GM12878 (cell line): ENCODE results near the gene TNFAIP2. TPM values are rescaled to one million over a fixed set of nuclear protein-coding genes. Genes with fewer than 3 reads are reported as not detected.

ENCODE experiments used
- CHD2 ChIP-seq: IDR thresholded peaks from 2 replicates; pipeline ENCODE4 v1.6.1; 2011; ENCODE audit warnings: low read depth, low read length, improper control_type of control experiment, borderline replicate concordance
- EZH2 ChIP-seq: IDR thresholded peaks from 2 replicates; pipeline ENCODE4 v1.6.1; 2012; ENCODE audit warnings: low read depth, mild to moderate bottlenecking, control low read depth, inconsistent platforms, low read length, borderline replicate concordance; ENCODE audit not compliant: control insufficient read depth
- IRF4 ChIP-seq: IDR thresholded peaks from 2 replicates; pipeline ENCODE4 v1.6.1; 2011; ENCODE audit warnings: low read depth, low read length
- MTA2 ChIP-seq: fragments of 450-650 bp; IDR thresholded peaks from 2 replicates; pipeline ENCODE4 v1.6.1; 2016; ENCODE audit warnings: low read depth, mild to moderate bottlenecking, moderate library complexity
- RFX5 ChIP-seq: IDR thresholded peaks from 2 replicates; pipeline ENCODE4 v1.6.1; 2011; ENCODE audit warnings: low read depth, low read length, improper control_type of control experiment
- SP1 ChIP-seq: IDR thresholded peaks from one replicate; pipeline ENCODE4 v1.6.1; 2011; ENCODE audit warnings: low read depth, low read length
- SPI1 ChIP-seq: IDR thresholded peaks from 2 replicates; pipeline ENCODE4 v1.6.1; 2011; ENCODE audit warnings: low read depth, mild to moderate bottlenecking, low read length, moderate library complexity, borderline replicate concordance; ENCODE audit not compliant: insufficient read depth
- SRF ChIP-seq, 2 experiments: IDR thresholded peaks; 2 replicates each; pipeline ENCODE4 v1.6.1; 2011; ENCODE audit warnings: low read depth in 2 of 2, low read length in 2 of 2, mild to moderate bottlenecking in 1 of 2, moderate library complexity in 1 of 2
- SUZ12 ChIP-seq: fragments of 200-600 bp; sonication (generic); IDR thresholded peaks from one replicate; pipeline ENCODE4 v1.6.1; 2018; ENCODE audit warnings: antibody characterized with exemption, mild to moderate bottlenecking; ENCODE audit not compliant: unreplicated experiment
- TCF3 ChIP-seq: IDR thresholded peaks from 2 replicates; pipeline ENCODE4 v1.6.1; 2012; ENCODE audit warnings: low read depth, mild to moderate bottlenecking, low read length, borderline replicate concordance; ENCODE audit not compliant: insufficient read depth
- WRNIP1 ChIP-seq: IDR thresholded peaks from 2 replicates; pipeline ENCODE4 v1.6.1; 2011; ENCODE audit warnings: low read depth, low read length, improper control_type of control experiment, borderline replicate concordance
- ZNF384 ChIP-seq: IDR thresholded peaks from 2 replicates; pipeline ENCODE4 v1.6.1; 2012; ENCODE audit warnings: low read depth, mild to moderate bottlenecking, low read length, improper control_type of control experiment, borderline replicate concordance
- ZZZ3 ChIP-seq: IDR thresholded peaks from 2 replicates; pipeline ENCODE4 v1.6.1; 2011; ENCODE audit warnings: low read depth; ENCODE audit not compliant: control insufficient read depth, insufficient read length
- polyA plus RNA-seq, 11 experiments: library from polyadenylated mRNA; depleted of rRNA in 4 of 11; unstranded in 6 of 11; stranded (reverse) in 5 of 11; fragments of >200 nt; fragmentation: Nextera tagmentation in 4 of 11; fragmentation: Illumina TruSeq in 1 of 11; extraction: Ambion mirVana in 4 of 11; extraction: Trizol in 1 of 11; gene quantifications; 1 replicate in 1 of 11; 2 replicates in 10 of 11; pipeline versions ENCODE4 v1.2.1 to v1.2.3, GENCODE V29; 2011 to 2016; ENCODE audit warnings: inconsistent platforms in 2 of 11, missing spikeins in 2 of 11, low read depth in 1 of 11
- total RNA-seq, 4 experiments: library from RNA; depleted of rRNA in 3 of 4; stranded (reverse); fragments of >200 nt in 3 of 4; fragmentation: Illumina TruSeq in 1 of 4; extraction: Trizol in 1 of 4; gene quantifications; 2 replicates each; pipeline versions ENCODE4 v1.2.1 to v1.2.3, GENCODE V29; 2013 to 2021
- TF ChIP-seq, protein P1 (sequence below): fragments of 150-350 bp; IDR thresholded peaks from 2 replicates; pipeline ENCODE4 v1.6.1; 2016; ENCODE audit warnings: low read depth, low read length
- TF ChIP-seq, protein P2 (sequence below): IDR thresholded peaks from 2 replicates; pipeline ENCODE4 v1.6.1; 2011; ENCODE audit warnings: borderline replicate concordance, low read depth, mild to moderate bottlenecking, moderate library complexity, mixed read lengths, low read length; ENCODE audit not compliant: insufficient read depth; ENCODE audit errors: extremely low read length
- TF ChIP-seq, protein P3 (sequence below): fragments of 450-650 bp; IDR thresholded peaks from 2 replicates; pipeline ENCODE4 v1.6.1; 2016; ENCODE audit warnings: mild to moderate bottlenecking
- TF ChIP-seq, protein P4 (sequence below): fragments of 450-650 bp; IDR thresholded peaks from 2 replicates; pipeline ENCODE4 v1.6.1; 2017; ENCODE audit warnings: antibody characterized with exemption, mild to moderate bottlenecking, moderate library complexity

The TNFAIP2 gene
- total and polyA plus RNA-seq, 10 of the 15 experiments (the other 5 are each of a cell fraction or from before 2014, with no cell fraction given), result 7.1 to 150 (median 74.5) TPM

DNA sequence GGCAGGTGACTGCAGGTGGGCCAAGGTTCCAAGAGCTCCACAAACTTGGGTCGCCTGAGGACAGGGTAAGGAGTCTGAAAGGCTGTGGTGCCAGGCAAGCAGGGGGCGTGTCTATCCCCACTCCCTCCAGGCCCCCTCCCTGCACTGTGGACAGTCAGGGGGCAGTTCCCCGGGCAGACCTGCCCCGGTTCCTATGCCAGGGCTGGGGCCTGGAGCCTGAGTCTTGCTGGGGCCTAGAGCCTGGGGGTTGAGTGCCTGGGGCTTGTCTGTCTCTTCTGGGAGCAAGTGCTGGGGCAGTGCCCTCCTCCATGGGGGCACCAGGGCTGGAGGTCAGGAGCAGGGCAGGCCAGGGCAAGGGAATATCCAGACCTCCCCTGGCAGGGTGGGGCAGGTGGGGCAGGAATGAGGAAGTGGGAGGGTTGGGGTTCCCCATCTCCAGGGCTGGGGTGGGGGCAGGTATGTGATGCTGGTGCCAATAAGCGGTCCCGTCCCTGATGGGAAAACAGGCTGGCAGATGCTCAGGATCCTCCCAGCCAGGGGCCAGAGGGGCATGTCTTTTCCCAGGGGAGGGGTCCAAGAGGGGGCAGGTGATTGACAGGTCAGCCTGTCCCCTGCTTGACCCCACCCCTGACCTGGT, 11.9 kb upstream of the TNFAIP2 start (continued):
- no peak for TF ChIP-seq SRF (IDR thresholded peaks at IDR 0.05; ENCODE audit: low read depth in 2 of 2, low read length in 2 of 2)
- no peak for TF ChIP-seq ZZZ3
- peak; percentile 95 for TF ChIP-seq SPI1
- TF ChIP-seq TCF3, result no peak
- TF ChIP-seq, protein P1, sequence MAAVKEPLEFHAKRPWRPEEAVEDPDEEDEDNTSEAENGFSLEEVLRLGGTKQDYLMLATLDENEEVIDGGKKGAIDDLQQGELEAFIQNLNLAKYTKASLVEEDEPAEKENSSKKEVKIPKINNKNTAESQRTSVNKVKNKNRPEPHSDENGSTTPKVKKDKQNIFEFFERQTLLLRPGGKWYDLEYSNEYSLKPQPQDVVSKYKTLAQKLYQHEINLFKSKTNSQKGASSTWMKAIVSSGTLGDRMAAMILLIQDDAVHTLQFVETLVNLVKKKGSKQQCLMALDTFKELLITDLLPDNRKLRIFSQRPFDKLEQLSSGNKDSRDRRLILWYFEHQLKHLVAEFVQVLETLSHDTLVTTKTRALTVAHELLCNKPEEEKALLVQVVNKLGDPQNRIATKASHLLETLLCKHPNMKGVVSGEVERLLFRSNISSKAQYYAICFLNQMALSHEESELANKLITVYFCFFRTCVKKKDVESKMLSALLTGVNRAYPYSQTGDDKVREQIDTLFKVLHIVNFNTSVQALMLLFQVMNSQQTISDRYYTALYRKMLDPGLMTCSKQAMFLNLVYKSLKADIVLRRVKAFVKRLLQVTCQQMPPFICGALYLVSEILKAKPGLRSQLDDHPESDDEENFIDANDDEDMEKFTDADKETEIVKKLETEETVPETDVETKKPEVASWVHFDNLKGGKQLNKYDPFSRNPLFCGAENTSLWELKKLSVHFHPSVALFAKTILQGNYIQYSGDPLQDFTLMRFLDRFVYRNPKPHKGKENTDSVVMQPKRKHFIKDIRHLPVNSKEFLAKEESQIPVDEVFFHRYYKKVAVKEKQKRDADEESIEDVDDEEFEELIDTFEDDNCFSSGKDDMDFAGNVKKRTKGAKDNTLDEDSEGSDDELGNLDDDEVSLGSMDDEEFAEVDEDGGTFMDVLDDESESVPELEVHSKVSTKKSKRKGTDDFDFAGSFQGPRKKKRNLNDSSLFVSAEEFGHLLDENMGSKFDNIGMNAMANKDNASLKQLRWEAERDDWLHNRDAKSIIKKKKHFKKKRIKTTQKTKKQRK, result no peak
- TF ChIP-seq, protein P2, sequence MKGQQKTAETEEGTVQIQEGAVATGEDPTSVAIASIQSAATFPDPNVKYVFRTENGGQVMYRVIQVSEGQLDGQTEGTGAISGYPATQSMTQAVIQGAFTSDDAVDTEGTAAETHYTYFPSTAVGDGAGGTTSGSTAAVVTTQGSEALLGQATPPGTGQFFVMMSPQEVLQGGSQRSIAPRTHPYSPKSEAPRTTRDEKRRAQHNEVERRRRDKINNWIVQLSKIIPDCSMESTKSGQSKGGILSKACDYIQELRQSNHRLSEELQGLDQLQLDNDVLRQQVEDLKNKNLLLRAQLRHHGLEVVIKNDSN, result no peak
- TF ChIP-seq SUZ12, result no peak
- 0 out of 2 replicates have a peak, but pooled peaks have one; percentile 61 for TF ChIP-seq IRF4
- TF ChIP-seq, protein P3, sequence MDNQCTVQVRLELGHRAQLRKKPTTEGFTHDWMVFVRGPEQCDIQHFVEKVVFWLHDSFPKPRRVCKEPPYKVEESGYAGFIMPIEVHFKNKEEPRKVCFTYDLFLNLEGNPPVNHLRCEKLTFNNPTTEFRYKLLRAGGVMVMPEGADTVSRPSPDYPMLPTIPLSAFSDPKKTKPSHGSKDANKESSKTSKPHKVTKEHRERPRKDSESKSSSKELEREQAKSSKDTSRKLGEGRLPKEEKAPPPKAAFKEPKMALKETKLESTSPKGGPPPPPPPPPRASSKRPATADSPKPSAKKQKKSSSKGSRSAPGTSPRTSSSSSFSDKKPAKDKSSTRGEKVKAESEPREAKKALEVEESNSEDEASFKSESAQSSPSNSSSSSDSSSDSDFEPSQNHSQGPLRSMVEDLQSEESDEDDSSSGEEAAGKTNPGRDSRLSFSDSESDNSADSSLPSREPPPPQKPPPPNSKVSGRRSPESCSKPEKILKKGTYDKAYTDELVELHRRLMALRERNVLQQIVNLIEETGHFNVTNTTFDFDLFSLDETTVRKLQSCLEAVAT, result no peak
- no peak for TF ChIP-seq RFX5
- TF ChIP-seq ZNF384, result no peak
- TF ChIP-seq, protein P4, sequence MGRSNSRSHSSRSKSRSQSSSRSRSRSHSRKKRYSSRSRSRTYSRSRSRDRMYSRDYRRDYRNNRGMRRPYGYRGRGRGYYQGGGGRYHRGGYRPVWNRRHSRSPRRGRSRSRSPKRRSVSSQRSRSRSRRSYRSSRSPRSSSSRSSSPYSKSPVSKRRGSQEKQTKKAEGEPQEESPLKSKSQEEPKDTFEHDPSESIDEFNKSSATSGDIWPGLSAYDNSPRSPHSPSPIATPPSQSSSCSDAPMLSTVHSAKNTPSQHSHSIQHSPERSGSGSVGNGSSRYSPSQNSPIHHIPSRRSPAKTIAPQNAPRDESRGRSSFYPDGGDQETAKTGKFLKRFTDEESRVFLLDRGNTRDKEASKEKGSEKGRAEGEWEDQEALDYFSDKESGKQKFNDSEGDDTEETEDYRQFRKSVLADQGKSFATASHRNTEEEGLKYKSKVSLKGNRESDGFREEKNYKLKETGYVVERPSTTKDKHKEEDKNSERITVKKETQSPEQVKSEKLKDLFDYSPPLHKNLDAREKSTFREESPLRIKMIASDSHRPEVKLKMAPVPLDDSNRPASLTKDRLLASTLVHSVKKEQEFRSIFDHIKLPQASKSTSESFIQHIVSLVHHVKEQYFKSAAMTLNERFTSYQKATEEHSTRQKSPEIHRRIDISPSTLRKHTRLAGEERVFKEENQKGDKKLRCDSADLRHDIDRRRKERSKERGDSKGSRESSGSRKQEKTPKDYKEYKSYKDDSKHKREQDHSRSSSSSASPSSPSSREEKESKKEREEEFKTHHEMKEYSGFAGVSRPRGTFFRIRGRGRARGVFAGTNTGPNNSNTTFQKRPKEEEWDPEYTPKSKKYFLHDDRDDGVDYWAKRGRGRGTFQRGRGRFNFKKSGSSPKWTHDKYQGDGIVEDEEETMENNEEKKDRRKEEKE, result no peak
- no peak for TF ChIP-seq WRNIP1
- TF ChIP-seq CHD2, result peak; percentile 35; the same call in 1 of the 2 replicates
- TF ChIP-seq MTA2, result peak; percentile 54
- no peak for TF ChIP-seq EZH2
- TF ChIP-seq SP1, result no peak
